GM12878 (cell line): ENCODE measurements around the gene KDELR1. TPM values are rescaled to one million over a fixed set of nuclear protein-coding genes. Genes with fewer than 3 reads are reported as not detected.

Source experiments
- BCL11A ChIP-seq: IDR thresholded peaks from 2 replicates; pipeline ENCODE4 v1.6.1; 2011; ENCODE audit warnings: low read depth, low read length
- BCLAF1 ChIP-seq: fragments of 450-650 bp; IDR thresholded peaks from 2 replicates; pipeline ENCODE4 v1.6.1; 2017; ENCODE audit warnings: antibody characterized with exemption, mild to moderate bottlenecking, moderate library complexity
- CEBPB ChIP-seq, 2 experiments: fragments of 150-350 bp in 1 of 2; IDR thresholded peaks; 2 replicates each; pipeline ENCODE4 v1.6.1; 2012 to 2014; ENCODE audit warnings: low read depth in 2 of 2, low read length in 2 of 2, borderline replicate concordance in 1 of 2, inconsistent platforms in 1 of 2
- DPF2 ChIP-seq: fragments of 450-650 bp; IDR thresholded peaks from 2 replicates; pipeline ENCODE4 v1.6.1; 2017; ENCODE audit warnings: mild to moderate bottlenecking
- ETV6 ChIP-seq, 2 experiments: fragments of 450-650 bp in 1 of 2; IDR thresholded peaks in 1 of 2; conservative IDR thresholded peaks in 1 of 2; 2 replicates each; pipeline ENCODE4 v1.6.1; 2014; ENCODE audit warnings: antibody characterized with exemption in 1 of 2, borderline replicate concordance in 1 of 2, low read depth in 1 of 2, mild to moderate bottlenecking in 1 of 2, moderate library complexity in 1 of 2
- HDAC2 ChIP-seq: fragments of 200-600 bp; sonication (generic); IDR thresholded peaks from 2 replicates; pipeline ENCODE4 v1.6.1; 2017
- IRF4 ChIP-seq: IDR thresholded peaks from 2 replicates; pipeline ENCODE4 v1.6.1; 2011; ENCODE audit warnings: low read depth, low read length
- KDM1A ChIP-seq: fragments of 200-600 bp; sonication (generic); IDR thresholded peaks from 2 replicates; pipeline ENCODE4 v1.6.1; 2016; ENCODE audit warnings: borderline replicate concordance
- MEF2B ChIP-seq: fragments of 450-650 bp; IDR thresholded peaks from 2 replicates; pipeline ENCODE4 v1.6.1; 2018; ENCODE audit warnings: mild to moderate bottlenecking, moderate library complexity; ENCODE audit not compliant: partially characterized antibody, poor library complexity, severe bottlenecking
- NR2F1 ChIP-seq: fragments of 450-650 bp; conservative IDR thresholded peaks from 2 replicates; pipeline ENCODE4 v1.6.1; 2017; ENCODE audit warnings: mild to moderate bottlenecking
- PAX5 ChIP-seq: IDR thresholded peaks from 2 replicates; pipeline ENCODE4 v1.6.1; 2011; ENCODE audit warnings: low read depth, low read length, borderline replicate concordance
- PAX8 ChIP-seq: fragments of 450-650 bp; IDR thresholded peaks from 2 replicates; pipeline ENCODE4 v1.6.1; 2017; ENCODE audit warnings: mild to moderate bottlenecking, moderate library complexity
- SMAD5 ChIP-seq: IDR thresholded peaks from 2 replicates; pipeline ENCODE4 v1.6.1; 2016; ENCODE audit warnings: antibody characterized with exemption, low read depth
- SP1 ChIP-seq: IDR thresholded peaks from one replicate; pipeline ENCODE4 v1.6.1; 2011; ENCODE audit warnings: low read depth, low read length
- SREBF2 ChIP-seq: IDR thresholded peaks from 2 replicates; pipeline ENCODE4 v1.6.1; 2012; ENCODE audit warnings: mild to moderate bottlenecking, low read length
- TCF12 ChIP-seq: IDR thresholded peaks from 2 replicates; pipeline ENCODE4 v1.6.1; 2011; ENCODE audit warnings: low read depth, mild to moderate bottlenecking, low read length
- USF1 ChIP-seq: IDR thresholded peaks from 2 replicates; pipeline ENCODE4 v1.6.1; 2011; ENCODE audit warnings: borderline replicate concordance, low read depth, mild to moderate bottlenecking, moderate library complexity, mixed read lengths, low read length; ENCODE audit not compliant: insufficient read depth; ENCODE audit errors: extremely low read length
- USF2 ChIP-seq: IDR thresholded peaks from 2 replicates; pipeline ENCODE4 v1.6.1; 2011; ENCODE audit warnings: low read depth, low read length, improper control_type of control experiment, borderline replicate concordance
- ZNF217 ChIP-seq: fragments of 450-650 bp; IDR thresholded peaks from 2 replicates; pipeline ENCODE4 v1.6.1; 2017; ENCODE audit warnings: antibody characterized with exemption, mild to moderate bottlenecking
- ZSCAN29 ChIP-seq: fragments of 450-650 bp; IDR thresholded peaks from 2 replicates; pipeline ENCODE4 v1.6.1; 2017; ENCODE audit warnings: mild to moderate bottlenecking, moderate library complexity
- polyA plus RNA-seq, 11 experiments: library from polyadenylated mRNA; depleted of rRNA in 4 of 11; unstranded in 6 of 11; stranded (reverse) in 5 of 11; fragments of >200 nt; fragmentation: Nextera tagmentation in 4 of 11; fragmentation: Illumina TruSeq in 1 of 11; extraction: Ambion mirVana in 4 of 11; extraction: Trizol in 1 of 11; gene quantifications; 1 replicate in 1 of 11; 2 replicates in 10 of 11; pipeline versions ENCODE4 v1.2.1 to v1.2.3, GENCODE V29; 2011 to 2016; ENCODE audit warnings: inconsistent platforms in 2 of 11, missing spikeins in 2 of 11, low read depth in 1 of 11
- total RNA-seq, 4 experiments: library from RNA; depleted of rRNA in 3 of 4; stranded (reverse); fragments of >200 nt in 3 of 4; fragmentation: Illumina TruSeq in 1 of 4; extraction: Trizol in 1 of 4; gene quantifications; 2 replicates each; pipeline versions ENCODE4 v1.2.1 to v1.2.3, GENCODE V29; 2013 to 2021
- TF ChIP-seq, protein P1 (sequence below): IDR thresholded peaks from 2 replicates; pipeline ENCODE4 v1.6.1; 2011; ENCODE audit warnings: mild to moderate bottlenecking, low read depth, low read length, moderate library complexity; ENCODE audit not compliant: insufficient replicate concordance
- TF ChIP-seq, protein P2 (sequence below): IDR thresholded peaks from 2 replicates; pipeline ENCODE4 v1.6.1; 2012; ENCODE audit warnings: low read depth, low read length, improper control_type of control experiment

KDELR1 gene
- total and polyA plus RNA-seq, 10 of the 15 experiments (the other 5 are each of a cell fraction or from before 2014, with no cell fraction given): 2.3 to 71.0 (median 45.2) TPM

- TF ChIP-seq BCL11A: no peak
- TF ChIP-seq PAX8: no peak
- no peak for TF ChIP-seq ZNF217
- no peak for TF ChIP-seq SMAD5
- no peak for TF ChIP-seq USF1
- TF ChIP-seq, protein P1, sequence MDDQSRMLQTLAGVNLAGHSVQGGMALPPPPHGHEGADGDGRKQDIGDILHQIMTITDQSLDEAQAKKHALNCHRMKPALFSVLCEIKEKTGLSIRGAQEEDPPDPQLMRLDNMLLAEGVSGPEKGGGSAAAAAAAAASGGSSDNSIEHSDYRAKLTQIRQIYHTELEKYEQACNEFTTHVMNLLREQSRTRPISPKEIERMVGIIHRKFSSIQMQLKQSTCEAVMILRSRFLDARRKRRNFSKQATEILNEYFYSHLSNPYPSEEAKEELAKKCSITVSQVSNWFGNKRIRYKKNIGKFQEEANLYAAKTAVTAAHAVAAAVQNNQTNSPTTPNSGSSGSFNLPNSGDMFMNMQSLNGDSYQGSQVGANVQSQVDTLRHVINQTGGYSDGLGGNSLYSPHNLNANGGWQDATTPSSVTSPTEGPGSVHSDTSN: no peak
- peak; percentile 51; the same call in 1 of the 2 replicates for TF ChIP-seq DPF2
- TF ChIP-seq, protein P2, sequence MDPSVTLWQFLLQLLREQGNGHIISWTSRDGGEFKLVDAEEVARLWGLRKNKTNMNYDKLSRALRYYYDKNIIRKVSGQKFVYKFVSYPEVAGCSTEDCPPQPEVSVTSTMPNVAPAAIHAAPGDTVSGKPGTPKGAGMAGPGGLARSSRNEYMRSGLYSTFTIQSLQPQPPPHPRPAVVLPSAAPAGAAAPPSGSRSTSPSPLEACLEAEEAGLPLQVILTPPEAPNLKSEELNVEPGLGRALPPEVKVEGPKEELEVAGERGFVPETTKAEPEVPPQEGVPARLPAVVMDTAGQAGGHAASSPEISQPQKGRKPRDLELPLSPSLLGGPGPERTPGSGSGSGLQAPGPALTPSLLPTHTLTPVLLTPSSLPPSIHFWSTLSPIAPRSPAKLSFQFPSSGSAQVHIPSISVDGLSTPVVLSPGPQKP: no peak
- no peak for TF ChIP-seq IRF4
- peak; percentile 71 for TF ChIP-seq MEF2B
- TF ChIP-seq TCF12: no peak
- TF ChIP-seq ETV6 (conservative IDR thresholded peaks at IDR 0.05 in 1 of 2, IDR thresholded peaks at IDR 0.05 in 1 of 2; ENCODE audit: borderline replicate concordance in 1 of 2, low read depth in 1 of 2): no peak
- TF ChIP-seq SP1: peak; percentile 24
- no peak for TF ChIP-seq HDAC2
- no peak for TF ChIP-seq ZSCAN29
- peak; percentile 48; the same call in 1 of the 2 replicates for TF ChIP-seq PAX5
- no peak for TF ChIP-seq BCLAF1
- TF ChIP-seq SREBF2: no peak
- TF ChIP-seq KDM1A: no peak
- TF ChIP-seq NR2F1: no peak
- TF ChIP-seq CEBPB (IDR thresholded peaks at IDR 0.05; ENCODE audit: borderline replicate concordance in 1 of 2, low read depth in 2 of 2, low read length in 2 of 2): no peak
- TF ChIP-seq USF2: no peak; the same call in 1 of the 2 replicates
These were observed 28.0 kb upstream of the KDELR1 start (continued) for GRCh38 chr19:48419158-48419920.
